Measurements from ENCODE around the gene RALB. TPM values are rescaled to one million over a fixed set of nuclear protein-coding genes. Genes with fewer than 3 reads are reported as not detected.

Gene RALB
- total RNA-seq, 1 donor from 2014 or later, result 52.6 TPM

Other genes with a start within 250 kb of the RALB start
- gene EPB41L5, start 239.8 kb upstream of the RALB start, total RNA-seq, result 9.3 TPM
- gene TMEM185B, start 29.5 kb upstream of the RALB start, total RNA-seq, result 22.9 TPM
- 2.8 TPM for gene INHBB, start 93.3 kb downstream of the RALB start, total RNA-seq